Endothelial cell of umbilical vein (primary cell): ENCODE measurements around the gene IQCH. TPM values are rescaled to one million over a fixed set of nuclear protein-coding genes. Genes with fewer than 3 reads are reported as not detected.

ENCODE experiments used
- BruUV-seq: library from RNA; stranded (reverse); fragments of 400-500 nt; replicated peaks from 2 replicates; lab custom pipeline; 2021; lab: Mats Ljungman, UMichigan
- CTCF ChIA-PET: fragments of 300-600, 350-600 bp; sonication (Branson Sonifier 250); formaldehyde crosslinking; loops from one replicate; lab custom pipeline; 2021; ENCODE audit warnings: antibody characterized with exemption, inconsistent platforms; lab: Charles Lee
- POLR2A ChIA-PET: fragments of 300-600, 350-600 bp; sonication (Branson Sonifier 250); formaldehyde crosslinking; loops from one replicate; lab custom pipeline; 2021; ENCODE audit warnings: antibody characterized with exemption, inconsistent platforms; lab: Charles Lee
- DNase-seq: peaks from one replicate; pipeline ENCODE4 v3.0.0-alpha.2; 2011; ENCODE audit warnings: low read depth, low spot score
- FAIRE-seq: peaks from 2 replicates; lab custom pipeline; 2011; peaks lifted over from hg19 to GRCh38; lab: Jason Lieb, UNC
- H2AFZ ChIP-seq: 2 replicates; pipeline ENCODE4 v1.6.0; 2012; ENCODE audit warnings: low read depth, low read length, control low read depth, inconsistent platforms
- H3K27ac ChIP-seq: 2 replicates; pipeline ENCODE4 v1.5.1; 2011; ENCODE audit warnings: low read depth, mild to moderate bottlenecking, control low read depth, low read length, moderate library complexity; ENCODE audit not compliant: insufficient read depth
- H3K27me3 ChIP-seq, 2 experiments: 2 replicates each; pipeline versions ENCODE4 v1.6.0 to v1.6.1; 2011; ENCODE audit warnings: low read length in 2 of 2, mixed read lengths in 1 of 2; ENCODE audit not compliant: control insufficient read depth in 2 of 2, insufficient read depth in 2 of 2
- H3K36me3 ChIP-seq, 2 experiments: 2 replicates in 1 of 2; 3 replicates in 1 of 2; pipeline ENCODE4 v1.5.1; 2011; ENCODE audit warnings: low read length in 2 of 2, mild to moderate bottlenecking in 1 of 2, moderate library complexity in 1 of 2; ENCODE audit not compliant: control insufficient read depth in 2 of 2, insufficient read depth in 2 of 2; ENCODE audit errors: extremely low read depth in 1 of 2
- H3K4me1 ChIP-seq: 3 replicates; pipeline ENCODE4 v1.5.1; 2011; ENCODE audit warnings: mild to moderate bottlenecking, low read length; ENCODE audit not compliant: control insufficient read depth, insufficient read depth; ENCODE audit errors: extremely low read depth
- H3K4me2 ChIP-seq: 2 replicates; pipeline ENCODE4 v1.6.1; 2011; ENCODE audit warnings: low read length, control low read depth, mixed read lengths; ENCODE audit not compliant: insufficient read depth
- H3K4me3 ChIP-seq, 3 experiments: fragments of 200-600 bp in 1 of 3; sonication (generic), shearing (Covaris generic) in 1 of 3; replicated peaks in 1 of 3; 2 replicates each; pipeline ENCODE4 v1.5.1; 2011 to 2016; ENCODE audit warnings: control low read depth in 3 of 3, low read length in 3 of 3, mild to moderate bottlenecking in 2 of 3, inconsistent platforms in 1 of 3, low read depth in 1 of 3, moderate library complexity in 1 of 3; ENCODE audit not compliant: insufficient read depth in 1 of 3
- H3K79me2 ChIP-seq: 2 replicates; pipeline ENCODE4 v1.6.0; 2012; ENCODE audit warnings: low read length, inconsistent platforms; ENCODE audit not compliant: control insufficient read depth, insufficient read depth
- H3K9ac ChIP-seq: replicated peaks from 2 replicates; pipeline ENCODE3; 2011; ENCODE audit warnings: low read length, control low read depth; ENCODE audit not compliant: insufficient read depth; ENCODE audit errors: extremely low read depth
- H3K9me1 ChIP-seq: replicated peaks from 3 replicates; pipeline ENCODE4 v1.6.0; 2011; ENCODE audit warnings: mild to moderate bottlenecking, low read length; ENCODE audit not compliant: control insufficient read depth, insufficient read depth; ENCODE audit errors: extremely low read depth
- H3K9me3 ChIP-seq: replicated peaks from 2 replicates; pipeline ENCODE4 v1.5.1; 2012; ENCODE audit warnings: low read length, inconsistent platforms; ENCODE audit not compliant: control insufficient read depth, insufficient read depth
- H4K20me1 ChIP-seq: replicated peaks from 2 replicates; pipeline ENCODE3; 2011; ENCODE audit warnings: mild to moderate bottlenecking, low read length; ENCODE audit not compliant: control insufficient read depth, insufficient read depth; ENCODE audit errors: extremely low read depth
- EZH2 ChIP-seq: IDR thresholded peaks from 2 replicates; pipeline ENCODE4 v1.6.1; 2012; ENCODE audit warnings: borderline replicate concordance, low read depth, mild to moderate bottlenecking, moderate library complexity, low read length, inconsistent platforms; ENCODE audit not compliant: severe bottlenecking
- FOS ChIP-seq: IDR thresholded peaks from 2 replicates; pipeline ENCODE4 v1.6.1; 2011; ENCODE audit warnings: mild to moderate bottlenecking, low read length, moderate library complexity, borderline replicate concordance; ENCODE audit not compliant: insufficient read depth
- GATA2 ChIP-seq: IDR thresholded peaks from 2 replicates; pipeline ENCODE4 v1.7.0; 2011; ENCODE audit warnings: low read depth, mild to moderate bottlenecking, moderate library complexity, mixed read lengths, low read length; ENCODE audit not compliant: insufficient read length, insufficient read depth
- JUN ChIP-seq: IDR thresholded peaks from 2 replicates; pipeline ENCODE4 v1.6.1; 2011; ENCODE audit warnings: borderline replicate concordance, low read depth; ENCODE audit not compliant: insufficient read length, insufficient read depth
- MYC ChIP-seq: IDR thresholded peaks from one replicate; pipeline ENCODE4 v1.6.1; 2011; ENCODE audit warnings: mild to moderate bottlenecking, low read depth, low read length
- POLR2A ChIP-seq: IDR thresholded peaks from 2 replicates; pipeline ENCODE4 v1.6.1; 2012; ENCODE audit warnings: low read depth, mild to moderate bottlenecking, control low read depth, low read length
- POLR2AphosphoS5 ChIP-seq: IDR thresholded peaks from 2 replicates; pipeline ENCODE4 v1.6.1; 2012; ENCODE audit warnings: low read depth, mild to moderate bottlenecking, control low read depth, low read length, moderate library complexity; ENCODE audit not compliant: insufficient read depth
- dilution Hi-C: fragments of 300-500 bp; cut with MboI; formaldehyde crosslinking; loops from one replicate; pipeline ENCODE4 v1.15.0; 2019; ENCODE audit warnings: low sequenced_read_pairs; ENCODE audit not compliant: extremely low pct_ligation_motif_present
- intact Hi-C: fragments of 100-400 bp; cut with micrococcal nuclease; formaldehyde crosslinking; loops from one replicate; pipeline ENCODE4 v1.10.0; 2022
- polyA plus RNA-seq, 4 experiments: library from polyadenylated mRNA; depleted of rRNA in 3 of 4; stranded (reverse) in 3 of 4; unstranded in 1 of 4; fragments of >200 nt; gene quantifications; 2 replicates each; pipeline versions ENCODE4 v1.2.1 to v1.2.3, GENCODE V29; 2011 to 2012; ENCODE audit warnings: missing spikeins in 1 of 4
- total RNA-seq: library from RNA; stranded (reverse); gene quantifications from 2 replicates; pipeline ENCODE4 v1.2.3, GENCODE V29; 2021
- TF ChIP-seq, protein P1 (sequence below), 2 donors: IDR thresholded peaks; 1 replicate in 1 of 2; 2 replicates in 1 of 2; pipeline ENCODE4 v1.5.1; 2011; ENCODE audit warnings: low read length in 2 of 2, mild to moderate bottlenecking in 2 of 2, moderate library complexity in 2 of 2, control low read depth in 1 of 2, inconsistent platforms in 1 of 2, low read depth in 1 of 2; ENCODE audit not compliant: insufficient read depth in 1 of 2; ENCODE audit errors: extremely low read depth in 1 of 2
- TF ChIP-seq, protein P2 (sequence below): IDR thresholded peaks from 2 replicates; pipeline ENCODE4 v1.6.1; 2011; ENCODE audit not compliant: insufficient read depth, insufficient read length

IQCH gene
- total and polyA plus RNA-seq, 2 donors (not counting 3 experiments of a cell fraction or from before 2014, with no cell fraction given): 0.29 to 0.51 TPM

DNA sequence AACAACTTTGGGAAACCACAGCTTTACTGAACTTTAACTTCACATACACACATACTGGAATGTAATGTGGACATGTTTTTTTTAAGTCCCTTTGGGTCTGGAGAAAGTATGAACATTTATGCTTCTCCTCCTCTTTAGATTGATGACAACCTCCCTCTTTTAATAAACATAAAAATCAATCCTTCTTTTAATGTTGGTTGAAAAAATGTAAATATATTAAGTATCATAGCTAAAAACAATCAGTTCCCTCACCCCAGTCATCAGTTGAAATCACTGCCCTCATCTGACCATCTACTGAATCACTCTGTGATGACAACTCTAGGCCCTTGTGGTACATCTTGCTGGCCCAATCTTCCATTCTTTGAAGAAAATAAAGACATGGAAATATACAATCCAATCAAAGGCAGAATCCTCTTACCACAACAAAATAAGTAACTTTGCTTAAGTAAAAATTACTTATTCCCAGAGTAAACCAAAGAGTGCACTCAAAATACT, 6.5 kb upstream of the IQCH start:
- Histone ChIP-seq H3K9me3 (no peaks in the 10 kb centered on the region), H3K9me1 (no peaks in the 10 kb centered on the region), H3K4me3 (no peak overlapping the region), H3K4me1 (peaks cover 2% of the 10 kb centered on the region), H3K27me3 (no peaks in the 10 kb centered on the region), H3K27ac (no peak overlapping the region), H4K20me1 (no peaks in the 10 kb centered on the region), H3K9ac (no peak overlapping the region), H2AFZ (no peak overlapping the region), H3K4me2 (no peak overlapping the region), H3K36me3 (no peaks in the 10 kb centered on the region), H3K79me2 (peaks cover 69% of the 10 kb centered on the region)
- POLR2A ChIA-PET: no interaction called here
- FAIRE-seq (no peak), DNase-seq (no peak)
- CTCF ChIA-PET: interaction anchor here (1.0 kb wide), 2 partner anchors 9 to 11 kb away, joined by 3 read pairs; no protein-coding TSS in a partner anchor
- intact Hi-C loops (no loop called here), dilution Hi-C loops (no loop called here)
- TF ChIP-seq MYC (no peak), POLR2A (no peak), EZH2 (no peak), JUN (no peak), FOS (no peak), GATA2 (no peak), POLR2AphosphoS5 (no peak)
- TF ChIP-seq, protein P1, sequence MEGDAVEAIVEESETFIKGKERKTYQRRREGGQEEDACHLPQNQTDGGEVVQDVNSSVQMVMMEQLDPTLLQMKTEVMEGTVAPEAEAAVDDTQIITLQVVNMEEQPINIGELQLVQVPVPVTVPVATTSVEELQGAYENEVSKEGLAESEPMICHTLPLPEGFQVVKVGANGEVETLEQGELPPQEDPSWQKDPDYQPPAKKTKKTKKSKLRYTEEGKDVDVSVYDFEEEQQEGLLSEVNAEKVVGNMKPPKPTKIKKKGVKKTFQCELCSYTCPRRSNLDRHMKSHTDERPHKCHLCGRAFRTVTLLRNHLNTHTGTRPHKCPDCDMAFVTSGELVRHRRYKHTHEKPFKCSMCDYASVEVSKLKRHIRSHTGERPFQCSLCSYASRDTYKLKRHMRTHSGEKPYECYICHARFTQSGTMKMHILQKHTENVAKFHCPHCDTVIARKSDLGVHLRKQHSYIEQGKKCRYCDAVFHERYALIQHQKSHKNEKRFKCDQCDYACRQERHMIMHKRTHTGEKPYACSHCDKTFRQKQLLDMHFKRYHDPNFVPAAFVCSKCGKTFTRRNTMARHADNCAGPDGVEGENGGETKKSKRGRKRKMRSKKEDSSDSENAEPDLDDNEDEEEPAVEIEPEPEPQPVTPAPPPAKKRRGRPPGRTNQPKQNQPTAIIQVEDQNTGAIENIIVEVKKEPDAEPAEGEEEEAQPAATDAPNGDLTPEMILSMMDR (IDR thresholded peaks at IDR 0.05; ENCODE audit: extremely low read depth in 1 of 2, insufficient read depth in 1 of 2, low read depth in 1 of 2, low read length in 2 of 2): no peak
- TF ChIP-seq, protein P2, sequence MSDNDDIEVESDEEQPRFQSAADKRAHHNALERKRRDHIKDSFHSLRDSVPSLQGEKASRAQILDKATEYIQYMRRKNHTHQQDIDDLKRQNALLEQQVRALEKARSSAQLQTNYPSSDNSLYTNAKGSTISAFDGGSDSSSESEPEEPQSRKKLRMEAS: no peak
- no TSS peak for BruUV-seq
